ENCODE data around the gene RAB20. TPM values are rescaled to one million over a fixed set of nuclear protein-coding genes. Genes with fewer than 3 reads are reported as not detected.
"Not testable (repeated sequence)": the region's sequence is repeated elsewhere in the genome, so short reads cannot be mapped to it uniquely, and the experiment has no call there.

The RAB20 gene
- polyA plus RNA-seq, 1 experiment: 2.2 TPM

- POLR2A ChIA-PET: no interaction called here
- TF ChIP-seq, protein P1, sequence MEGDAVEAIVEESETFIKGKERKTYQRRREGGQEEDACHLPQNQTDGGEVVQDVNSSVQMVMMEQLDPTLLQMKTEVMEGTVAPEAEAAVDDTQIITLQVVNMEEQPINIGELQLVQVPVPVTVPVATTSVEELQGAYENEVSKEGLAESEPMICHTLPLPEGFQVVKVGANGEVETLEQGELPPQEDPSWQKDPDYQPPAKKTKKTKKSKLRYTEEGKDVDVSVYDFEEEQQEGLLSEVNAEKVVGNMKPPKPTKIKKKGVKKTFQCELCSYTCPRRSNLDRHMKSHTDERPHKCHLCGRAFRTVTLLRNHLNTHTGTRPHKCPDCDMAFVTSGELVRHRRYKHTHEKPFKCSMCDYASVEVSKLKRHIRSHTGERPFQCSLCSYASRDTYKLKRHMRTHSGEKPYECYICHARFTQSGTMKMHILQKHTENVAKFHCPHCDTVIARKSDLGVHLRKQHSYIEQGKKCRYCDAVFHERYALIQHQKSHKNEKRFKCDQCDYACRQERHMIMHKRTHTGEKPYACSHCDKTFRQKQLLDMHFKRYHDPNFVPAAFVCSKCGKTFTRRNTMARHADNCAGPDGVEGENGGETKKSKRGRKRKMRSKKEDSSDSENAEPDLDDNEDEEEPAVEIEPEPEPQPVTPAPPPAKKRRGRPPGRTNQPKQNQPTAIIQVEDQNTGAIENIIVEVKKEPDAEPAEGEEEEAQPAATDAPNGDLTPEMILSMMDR (IDR thresholded peaks at IDR 0.05; ENCODE audit: low read depth, low read length): no peak
- CTCF ChIA-PET: interaction anchor here (0.6 kb wide), 1 partner anchor 581 kb away, joined by 5 read pairs; no protein-coding TSS in a partner anchor
- Histone ChIP-seq H3K9me3 (ENCODE audit: control insufficient read depth, insufficient read depth, low read length) (no peaks in the 10 kb centered on the region; the same call in 1 of the 2 replicates), H3K4me3 (ENCODE audit: low read depth, low read length) (no peak overlapping the region), H3K27ac (ENCODE audit: low read depth, low read length) (no peak overlapping the region), H3K27me3 (ENCODE audit: control insufficient read depth, insufficient read depth, low read length) (no peaks in the 10 kb centered on the region)
- no peak for DNase-seq (ENCODE audit: low read depth, low spot score)
Measured at GRCh38 chr13:110536006-110536693, 25.4 kb downstream of the RAB20 start.

- Histone ChIP-seq H3K27me3 (ENCODE audit: control insufficient read depth, insufficient read depth, low read length) (no peaks in the 10 kb centered on the region), H3K9me3 (ENCODE audit: control insufficient read depth, insufficient read depth, low read length) (no peaks in the 10 kb centered on the region; the same call in 1 of the 2 replicates), H3K4me3 (ENCODE audit: low read depth, low read length) (no peak overlapping the region), H3K27ac (ENCODE audit: low read depth, low read length) (no peak overlapping the region)
- TF ChIP-seq, protein P1 (IDR thresholded peaks at IDR 0.05; ENCODE audit: low read depth, low read length): no peak
- ChIA-PET CTCF (no interaction called here), POLR2A (no interaction called here)
- DNase-seq (ENCODE audit: low read depth, low spot score): no peak
Measured at GRCh38 chr13:110535526-110535925, 26.0 kb downstream of the RAB20 start.

DNA sequence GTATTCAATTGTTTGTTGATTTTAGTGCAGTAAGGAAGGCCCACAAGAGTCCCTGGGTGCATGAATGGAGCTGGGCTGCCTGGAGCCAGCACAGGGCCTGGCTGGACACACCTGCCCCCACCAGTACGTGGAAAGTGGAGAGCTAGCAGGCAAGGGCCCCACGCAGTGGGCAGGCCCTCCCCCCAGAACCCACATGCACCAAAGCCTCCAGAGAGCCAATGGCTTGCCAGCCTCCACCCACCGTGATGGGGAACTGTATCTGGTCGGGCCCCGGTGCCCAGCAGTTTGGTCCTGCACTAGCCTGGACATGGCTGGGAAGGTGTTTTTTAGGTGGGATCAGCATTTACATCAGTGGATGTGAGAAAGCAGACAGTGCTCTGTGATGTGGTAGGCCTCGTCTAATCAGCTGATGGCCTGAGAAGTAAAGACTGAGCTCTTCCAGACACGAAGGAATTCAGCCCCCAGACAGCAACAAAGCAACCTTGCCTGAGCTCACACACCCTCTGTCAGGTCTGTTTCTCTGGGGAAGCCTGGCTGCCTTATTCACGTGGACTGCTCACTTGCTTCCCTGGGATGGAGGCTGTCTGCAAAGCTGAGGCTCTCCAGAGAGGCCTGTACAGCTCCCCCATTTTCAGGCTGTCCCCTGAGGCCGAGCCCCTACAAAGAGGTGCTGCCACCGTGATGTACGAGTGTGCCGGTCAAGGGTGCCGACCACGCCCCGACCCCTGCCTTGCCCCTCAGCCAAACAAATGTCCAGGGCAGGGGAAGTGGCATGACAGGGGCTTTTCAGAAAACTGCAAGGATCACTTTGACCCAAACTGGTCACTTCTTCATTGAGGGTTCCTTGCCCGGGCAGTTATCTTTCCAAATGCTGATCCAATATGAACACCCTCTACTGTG lies 27.5 kb downstream of the RAB20 start:
- POLR2A ChIA-PET: no interaction called here

DNA sequence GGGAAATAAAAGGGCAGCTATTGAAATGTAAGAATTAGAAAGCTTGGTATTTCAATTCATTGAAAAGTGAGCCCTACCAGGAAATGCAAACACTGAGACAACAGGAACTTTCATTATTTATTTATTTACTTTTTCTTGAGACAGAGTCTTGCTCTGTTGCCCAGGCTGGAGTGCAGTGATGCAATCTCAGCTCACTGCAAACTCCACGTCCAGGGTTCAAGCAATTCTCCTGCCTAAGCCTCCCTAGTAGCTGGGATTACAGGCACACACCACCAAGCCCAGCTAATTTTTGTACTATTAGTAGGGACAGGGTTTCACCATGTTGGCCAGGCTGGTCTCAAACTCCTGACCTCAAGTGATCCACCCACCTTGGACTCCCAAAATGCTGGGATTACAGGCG lies 29.3 kb downstream of the RAB20 start:
- H3K4me3 ChIP-seq (ENCODE audit: low read depth, low read length); H3K27ac ChIP-seq (ENCODE audit: low read depth, low read length); H3K27me3 ChIP-seq (ENCODE audit: control insufficient read depth, insufficient read depth, low read length); DNase-seq (ENCODE audit: low read depth, low spot score); CTCF ChIA-PET; H3K9me3 ChIP-seq (ENCODE audit: control insufficient read depth, insufficient read depth, low read length); POLR2A ChIA-PET: not testable (repeated sequence)

More for the DNA sequence above, 27.5 kb downstream of the RAB20 start:
- Histone ChIP-seq H3K27me3 (ENCODE audit: control insufficient read depth, insufficient read depth, low read length) (no peaks in the 10 kb centered on the region), H3K4me3 (ENCODE audit: low read depth, low read length) (no peak overlapping the region), H3K27ac (ENCODE audit: low read depth, low read length) (no peak overlapping the region), H3K9me3 (ENCODE audit: control insufficient read depth, insufficient read depth, low read length) (no peaks in the 10 kb centered on the region; the same call in 1 of the 2 replicates)
- DNase-seq (ENCODE audit: low read depth, low spot score): no peak
- TF ChIP-seq, protein P1 (IDR thresholded peaks at IDR 0.05; ENCODE audit: low read depth, low read length): no peak
- CTCF ChIA-PET: no interaction called here

GRCh38 chr13:110531671-110532083 lies 29.8 kb downstream of the RAB20 start:
- DNase-seq (ENCODE audit: low read depth, low spot score): no peak
- no peaks in the 10 kb centered on the region; the same call in 1 of the 2 replicates for H3K9me3 ChIP-seq (ENCODE audit: control insufficient read depth, insufficient read depth, low read length)
- ChIA-PET CTCF (no interaction called here), POLR2A (no interaction called here)
- H3K4me3 ChIP-seq (ENCODE audit: low read depth, low read length): no peak overlapping the region
- H3K27ac ChIP-seq (ENCODE audit: low read depth, low read length): no peak overlapping the region
- TF ChIP-seq, protein P1 (IDR thresholded peaks at IDR 0.05; ENCODE audit: low read depth, low read length): no peak
- no peaks in the 10 kb centered on the region for H3K27me3 ChIP-seq (ENCODE audit: control insufficient read depth, insufficient read depth, low read length)
